GM19468 (cell line): Measurements from ENCODE around the gene SLC22A12.

Experiments
- ATAC-seq: cut with Tn5 transposase; IDR thresholded peaks from one replicate; pipeline ENCODE4 v1.9.1; 2021; ENCODE audit warnings: mild to moderate bottlenecking, moderate library complexity, moderate number of reproducible peaks; ENCODE audit not compliant: unreplicated experiment; ENCODE audit errors: extremely low read depth

Gene SLC22A12

GRCh38 chr11:64601605-64602465 lies 10.8 kb downstream of the SLC22A12 start:
- no peak for ATAC-seq

GRCh38 chr11:64602466-64603070 lies 11.5 kb downstream of the SLC22A12 start:
- no peak for ATAC-seq

GRCh38 chr11:64603411-64604110 lies 12.5 kb downstream of the SLC22A12 start:
- no peak for ATAC-seq

- no peak for ATAC-seq
These were observed 13.6 kb downstream of the SLC22A12 start for GRCh38 chr11:64604458-64605243.

GRCh38 chr11:64605244-64605560 lies 14.2 kb downstream of the SLC22A12 start:
- no peak for ATAC-seq

GRCh38 chr11:64605656-64606585 lies 14.9 kb downstream of the SLC22A12 start:
- no peak for ATAC-seq

GRCh38 chr11:64606796-64607380 lies 15.9 kb downstream of the SLC22A12 start:
- no peak for ATAC-seq

- no peak for ATAC-seq
These were observed 16.5 kb downstream of the SLC22A12 start for GRCh38 chr11:64607381-64607985.

- no peak for ATAC-seq
These were observed 17.0 kb downstream of the SLC22A12 start for GRCh38 chr11:64608046-64608445.

- ATAC-seq, result no peak
These were observed 17.6 kb downstream of the SLC22A12 start for GRCh38 chr11:64608636-64609035.

- no peak for ATAC-seq
These were observed 18.5 kb downstream of the SLC22A12 start for GRCh38 chr11:64609436-64610047.

- no peak for ATAC-seq
These were observed 19.6 kb downstream of the SLC22A12 start for GRCh38 chr11:64610596-64610995.

GRCh38 chr11:64611176-64611575 lies 20.2 kb downstream of the SLC22A12 start:
- ATAC-seq, result no peak

- ATAC-seq, result no peak
These were observed 21.0 kb downstream of the SLC22A12 start for GRCh38 chr11:64611869-64612646.

- ATAC-seq, result no peak
These were observed 22.6 kb downstream of the SLC22A12 start for GRCh38 chr11:64613648-64614047.

GRCh38 chr11:64614917-64615316 lies 23.9 kb downstream of the SLC22A12 start:
- ATAC-seq, result no peak

GRCh38 chr11:64616817-64617216 lies 25.8 kb downstream of the SLC22A12 start:
- no peak for ATAC-seq
